ENCODE measurements around the gene FFAR2.

FFAR2 gene

DNA sequence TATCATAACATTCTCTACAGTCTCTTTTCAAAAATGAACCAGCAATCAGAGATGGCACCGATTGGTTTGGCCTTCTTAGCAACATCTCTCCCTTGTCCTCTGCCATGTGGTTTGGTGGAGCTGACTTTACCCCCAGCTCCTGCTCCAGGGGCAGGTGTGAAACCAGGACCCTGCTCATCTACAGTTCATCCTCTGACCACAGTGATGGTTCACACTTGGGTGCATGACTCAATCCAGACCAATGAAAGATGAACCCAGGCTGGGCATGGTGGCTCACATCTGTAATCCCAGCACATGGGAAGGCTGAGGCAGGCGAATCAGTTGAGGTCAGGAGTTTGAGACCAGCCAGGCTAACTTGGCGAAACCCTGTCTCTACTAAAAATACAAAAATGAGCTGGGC, 33.6 kb upstream of the FFAR2 start:
- DNase-seq (ENCODE audit: low spot score), result no peak
- TF ChIP-seq, protein P1, sequence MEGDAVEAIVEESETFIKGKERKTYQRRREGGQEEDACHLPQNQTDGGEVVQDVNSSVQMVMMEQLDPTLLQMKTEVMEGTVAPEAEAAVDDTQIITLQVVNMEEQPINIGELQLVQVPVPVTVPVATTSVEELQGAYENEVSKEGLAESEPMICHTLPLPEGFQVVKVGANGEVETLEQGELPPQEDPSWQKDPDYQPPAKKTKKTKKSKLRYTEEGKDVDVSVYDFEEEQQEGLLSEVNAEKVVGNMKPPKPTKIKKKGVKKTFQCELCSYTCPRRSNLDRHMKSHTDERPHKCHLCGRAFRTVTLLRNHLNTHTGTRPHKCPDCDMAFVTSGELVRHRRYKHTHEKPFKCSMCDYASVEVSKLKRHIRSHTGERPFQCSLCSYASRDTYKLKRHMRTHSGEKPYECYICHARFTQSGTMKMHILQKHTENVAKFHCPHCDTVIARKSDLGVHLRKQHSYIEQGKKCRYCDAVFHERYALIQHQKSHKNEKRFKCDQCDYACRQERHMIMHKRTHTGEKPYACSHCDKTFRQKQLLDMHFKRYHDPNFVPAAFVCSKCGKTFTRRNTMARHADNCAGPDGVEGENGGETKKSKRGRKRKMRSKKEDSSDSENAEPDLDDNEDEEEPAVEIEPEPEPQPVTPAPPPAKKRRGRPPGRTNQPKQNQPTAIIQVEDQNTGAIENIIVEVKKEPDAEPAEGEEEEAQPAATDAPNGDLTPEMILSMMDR (IDR thresholded peaks at IDR 0.05; ENCODE audit: borderline replicate concordance, control extremely low read depth, extremely low read depth, insufficient read depth, missing control alignments), result no peak
- in situ Hi-C loops (cut with MboI; ENCODE audit: low sequenced_read_pairs, unreplicated experiment), result no loop called here

DNA sequence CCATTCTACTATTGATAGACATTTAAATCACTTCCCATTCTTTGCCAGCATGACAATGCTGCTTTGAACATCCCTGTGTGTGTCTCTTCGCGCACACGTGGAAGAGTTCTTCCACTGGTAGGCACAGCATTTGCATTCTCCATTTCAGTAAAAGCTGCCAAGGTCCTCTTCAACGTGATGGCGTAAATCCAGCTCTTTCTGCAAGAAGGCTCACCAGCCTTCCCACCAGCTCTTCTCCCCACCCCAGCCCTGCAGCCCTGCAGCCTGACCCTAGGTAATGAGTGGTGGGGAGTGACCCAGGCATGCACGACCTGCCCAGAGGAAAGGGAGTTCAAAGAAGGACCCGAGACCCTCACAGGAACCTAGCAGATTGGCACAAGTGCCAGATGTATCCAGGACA, 31.7 kb upstream of the FFAR2 start:
- TF ChIP-seq, protein P1 (IDR thresholded peaks at IDR 0.05; ENCODE audit: borderline replicate concordance, control extremely low read depth, extremely low read depth, insufficient read depth, missing control alignments), result no peak
- DNase-seq (ENCODE audit: low spot score), result no peak
- in situ Hi-C loops (cut with MboI; ENCODE audit: low sequenced_read_pairs, unreplicated experiment), result no loop called here

DNA sequence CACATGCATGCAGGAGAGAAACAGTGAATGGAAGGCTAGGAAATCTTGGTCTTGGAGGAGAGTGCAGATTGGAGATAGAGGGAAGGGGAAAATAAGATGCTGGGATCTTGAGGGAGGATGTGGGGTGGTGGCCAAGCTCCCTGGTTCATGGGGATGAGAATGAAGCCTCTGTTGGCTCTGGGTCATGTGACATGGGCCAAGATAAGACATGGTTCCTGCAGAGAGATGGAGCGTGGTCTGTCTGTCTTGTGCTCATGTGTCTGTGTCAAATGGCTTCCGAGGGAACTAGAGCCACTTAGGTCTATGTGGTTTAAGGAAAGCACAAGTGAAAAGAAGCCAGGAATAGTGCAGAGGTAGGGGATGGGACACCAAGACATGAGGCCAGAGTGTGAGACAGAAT, 30.8 kb upstream of the FFAR2 start:
- no peak for DNase-seq (ENCODE audit: low spot score)
- in situ Hi-C loops (cut with MboI; ENCODE audit: low sequenced_read_pairs, unreplicated experiment), result no loop called here
- TF ChIP-seq, protein P1 (IDR thresholded peaks at IDR 0.05; ENCODE audit: borderline replicate concordance, control extremely low read depth, extremely low read depth, insufficient read depth, missing control alignments), result no peak

DNA sequence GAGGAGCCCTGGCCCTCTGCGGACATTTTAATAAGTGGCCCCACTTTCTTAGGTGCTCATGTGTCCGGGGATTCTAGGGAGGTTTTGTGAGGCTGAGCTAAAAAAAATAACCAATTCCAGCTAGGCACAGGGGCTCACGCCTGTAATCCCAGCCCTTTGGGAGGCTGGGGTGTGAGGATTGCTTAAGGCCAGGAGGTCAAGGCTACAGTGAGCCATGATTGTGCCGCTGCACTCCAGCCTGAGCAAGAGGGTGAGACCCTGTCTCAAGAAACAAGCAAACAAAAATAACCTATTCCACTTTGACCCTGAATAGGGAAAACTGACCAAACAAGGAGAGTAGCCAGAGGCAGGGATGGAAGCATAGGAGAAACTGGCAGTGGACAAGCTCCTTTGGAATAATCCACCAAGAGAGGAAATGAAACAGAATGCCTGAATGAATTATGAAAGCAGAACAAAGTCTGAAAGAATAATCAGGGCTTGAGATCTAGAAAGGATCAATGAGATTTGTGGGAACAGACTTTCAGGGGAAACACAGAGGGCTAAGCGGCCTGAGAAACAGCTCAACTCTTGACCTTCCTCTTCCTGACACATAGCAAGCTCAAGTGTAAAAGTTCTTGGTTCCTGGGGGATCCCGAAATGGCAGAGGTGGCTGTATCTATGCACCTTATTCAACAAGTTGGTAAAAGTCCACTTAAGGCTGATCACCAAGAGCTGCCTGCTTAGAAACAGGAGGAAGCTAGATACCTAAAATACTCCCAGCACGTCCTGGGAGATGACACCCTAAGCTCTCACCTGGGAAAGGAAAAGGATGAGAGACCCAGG, 30.1 kb upstream of the FFAR2 start:
- in situ Hi-C loops (cut with MboI; ENCODE audit: low sequenced_read_pairs, unreplicated experiment), result no loop called here
- DNase-seq (ENCODE audit: low spot score), result peak; percentile 71
- TF ChIP-seq, protein P1 (IDR thresholded peaks at IDR 0.05; ENCODE audit: borderline replicate concordance, control extremely low read depth, extremely low read depth, insufficient read depth, missing control alignments), result no peak

DNA sequence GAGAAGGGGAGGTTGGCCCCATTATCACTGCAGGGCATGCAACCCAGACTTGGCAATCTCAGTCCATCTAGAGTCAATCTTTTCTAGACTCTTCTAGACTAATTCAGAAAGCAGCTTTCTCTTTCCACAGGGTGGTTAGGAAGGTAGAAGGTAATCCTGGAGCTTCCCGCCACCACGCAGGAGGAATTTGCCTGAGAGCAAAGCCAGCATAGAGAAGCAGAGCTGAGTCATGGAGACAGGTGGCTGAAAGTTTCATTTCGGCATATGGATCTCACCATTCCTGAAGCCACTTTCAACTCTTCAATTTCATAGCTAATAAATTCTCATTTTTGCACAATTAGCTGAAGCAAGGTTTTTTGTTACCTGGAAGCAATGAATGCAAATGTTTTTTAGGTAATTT, 29.0 kb upstream of the FFAR2 start:
- no peak for DNase-seq (ENCODE audit: low spot score)
- in situ Hi-C loops (cut with MboI; ENCODE audit: low sequenced_read_pairs, unreplicated experiment), result no loop called here
- TF ChIP-seq, protein P1 (IDR thresholded peaks at IDR 0.05; ENCODE audit: borderline replicate concordance, control extremely low read depth, extremely low read depth, insufficient read depth, missing control alignments), result no peak

DNA sequence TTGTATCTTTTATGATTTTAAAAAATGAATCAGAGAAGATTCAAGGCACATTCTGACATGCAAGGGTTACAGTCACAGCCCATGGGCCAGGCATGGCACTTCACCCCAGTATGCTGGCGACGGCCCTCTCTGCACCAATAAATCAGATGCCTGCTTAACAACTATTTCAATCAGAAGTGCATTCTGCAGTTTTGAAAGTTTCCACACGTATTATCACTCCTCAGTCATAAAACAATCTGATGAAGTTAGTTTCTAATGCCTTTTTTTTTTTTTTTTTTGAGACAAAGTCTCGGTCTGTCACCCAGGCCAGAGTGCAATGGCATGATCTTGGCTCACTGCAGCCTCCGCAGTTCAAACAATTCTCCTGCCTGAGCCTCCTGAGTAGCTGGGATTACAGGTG, 28.3 kb upstream of the FFAR2 start:
- TF ChIP-seq, protein P1 (IDR thresholded peaks at IDR 0.05; ENCODE audit: borderline replicate concordance, control extremely low read depth, extremely low read depth, insufficient read depth, missing control alignments), result no peak
- DNase-seq (ENCODE audit: low spot score), result no peak
- in situ Hi-C loops (cut with MboI; ENCODE audit: low sequenced_read_pairs, unreplicated experiment), result no loop called here
